Activated CD4-positive, alpha-beta T cell treated with anti-CD3 and anti-CD28 coated beads for 36 hours (primary cell): Measurements from ENCODE around the gene RTL10. TPM values are rescaled to one million over a fixed set of nuclear protein-coding genes. Genes with fewer than 3 reads are reported as not detected.

Experiments used
- ATAC-seq: fragments of 200-7000 bp; cut with Tn5 transposase; one replicate; pipeline ENCODE4 v1.10.0; 2021; ENCODE audit warnings: mild to moderate bottlenecking, moderate library complexity
- CTCF ChIA-PET: fragments of 350-600 bp; sonication (Branson Sonifier 250); formaldehyde crosslinking; loops from one replicate; lab custom pipeline; 2021; ENCODE audit warnings: antibody characterized with exemption; lab: Charles Lee
- POLR2A ChIA-PET: fragments of 350-600 bp; sonication (Branson Sonifier 250); formaldehyde crosslinking; loops from one replicate; lab custom pipeline; 2021; ENCODE audit warnings: antibody characterized with exemption, inconsistent platforms; lab: Charles Lee
- DNase-seq: peaks from one replicate; pipeline ENCODE4 v3.0.0-alpha.2; 2020
- H3K27ac Mint-ChIP-seq: one replicate; pipeline ENCODE4 v1.8.0; 2021; ENCODE audit warnings: mixed read lengths
- H3K27me3 Mint-ChIP-seq: one replicate; pipeline ENCODE4 v1.8.0; 2021; ENCODE audit warnings: mixed read lengths
- H3K36me3 Mint-ChIP-seq: one replicate; pipeline ENCODE4 v1.8.0; 2021; ENCODE audit warnings: low read depth, mixed read lengths
- H3K4me1 Mint-ChIP-seq: one replicate; pipeline ENCODE4 v1.8.0; 2021; ENCODE audit warnings: mixed read lengths
- H3K4me3 Mint-ChIP-seq: one replicate; pipeline ENCODE4 v1.8.0; 2021; ENCODE audit warnings: mild to moderate bottlenecking, moderate library complexity, mixed read lengths
- H3K9me3 Mint-ChIP-seq: one replicate; pipeline ENCODE4 v1.8.0; 2021; ENCODE audit warnings: low read depth, mixed read lengths
- intact Hi-C, 2 experiments: fragments of 100-400 bp; cut with DNase I in 1 of 2; cut with micrococcal nuclease in 1 of 2; formaldehyde crosslinking; loops; one replicate each; pipeline versions ENCODE4 v1.14.2 to v1.15.1; 2022 to 2024; cut with DNase I, micrococcal nuclease
- total RNA-seq, 2 experiments: library from RNA; stranded (reverse); gene quantifications; one replicate each; pipeline ENCODE4 v1.2.3, GENCODE V29; 2021

RTL10 gene
- total RNA-seq, 2 experiments from 2014 or later, result 14.9 to 15.6 TPM

DNA sequence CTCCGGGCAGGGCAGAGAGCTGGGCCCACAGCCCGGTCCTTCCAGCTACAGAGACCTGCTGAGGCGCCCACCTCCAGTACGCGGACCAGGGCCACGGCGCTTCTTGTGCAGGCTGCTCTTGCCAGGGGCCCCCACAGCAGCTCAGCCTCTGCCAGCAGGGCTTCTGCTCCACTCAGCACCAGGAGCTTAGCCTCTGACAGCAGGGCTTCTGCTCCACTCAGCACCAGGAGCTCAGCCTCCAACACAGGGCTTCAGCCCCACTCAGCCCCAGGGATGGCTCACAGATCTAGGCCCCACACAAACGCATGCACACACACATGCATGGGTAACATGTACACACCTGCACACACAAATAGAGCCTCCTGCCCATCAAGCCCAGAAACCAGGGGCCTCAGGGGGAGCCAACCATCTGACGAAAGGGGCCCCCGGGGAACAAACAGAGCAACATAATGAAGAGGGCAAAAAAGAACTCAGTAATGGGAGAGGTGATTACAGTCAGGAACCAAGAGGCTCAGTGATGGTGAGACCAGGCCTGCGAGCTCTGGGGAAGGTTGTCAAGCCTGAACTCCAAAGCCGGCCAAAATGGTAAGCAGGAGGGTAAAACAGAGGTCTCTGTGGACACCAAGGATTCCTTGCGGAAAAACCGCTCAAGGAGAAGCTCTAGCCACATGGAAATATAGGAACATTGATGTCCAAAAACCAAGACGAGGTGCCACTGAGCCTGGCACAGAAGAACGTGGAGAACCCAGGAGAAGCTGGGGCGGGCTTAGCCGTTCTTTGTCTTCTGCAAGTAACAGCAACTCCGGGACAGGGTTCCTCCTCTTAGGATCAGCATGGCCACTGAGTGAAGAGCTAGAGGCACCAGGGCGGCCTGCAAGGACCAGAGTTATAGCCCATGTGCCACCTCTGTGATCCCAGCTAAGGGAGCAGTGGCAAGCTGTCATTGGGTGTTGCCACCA lies 46.5 kb downstream of the RTL10 start:
- Mint-ChIP-seq H3K27me3 (no peaks in the 10 kb centered on the region), H3K4me3 (no peak overlapping the region), H3K9me3 (no peaks in the 10 kb centered on the region), H3K36me3 (peaks cover 6% of the 10 kb centered on the region), H3K27ac (no peak overlapping the region), H3K4me1 (no peaks in the 10 kb centered on the region)
- ChIA-PET POLR2A (no interaction called here), CTCF (interaction anchor here (1.3 kb wide), 1 partner anchor 78 kb away, joined by 3 read pairs; no protein-coding TSS in a partner anchor)
- intact Hi-C loops, result no loop called here
- no peak for DNase-seq
- ATAC-seq, result no peak

DNA sequence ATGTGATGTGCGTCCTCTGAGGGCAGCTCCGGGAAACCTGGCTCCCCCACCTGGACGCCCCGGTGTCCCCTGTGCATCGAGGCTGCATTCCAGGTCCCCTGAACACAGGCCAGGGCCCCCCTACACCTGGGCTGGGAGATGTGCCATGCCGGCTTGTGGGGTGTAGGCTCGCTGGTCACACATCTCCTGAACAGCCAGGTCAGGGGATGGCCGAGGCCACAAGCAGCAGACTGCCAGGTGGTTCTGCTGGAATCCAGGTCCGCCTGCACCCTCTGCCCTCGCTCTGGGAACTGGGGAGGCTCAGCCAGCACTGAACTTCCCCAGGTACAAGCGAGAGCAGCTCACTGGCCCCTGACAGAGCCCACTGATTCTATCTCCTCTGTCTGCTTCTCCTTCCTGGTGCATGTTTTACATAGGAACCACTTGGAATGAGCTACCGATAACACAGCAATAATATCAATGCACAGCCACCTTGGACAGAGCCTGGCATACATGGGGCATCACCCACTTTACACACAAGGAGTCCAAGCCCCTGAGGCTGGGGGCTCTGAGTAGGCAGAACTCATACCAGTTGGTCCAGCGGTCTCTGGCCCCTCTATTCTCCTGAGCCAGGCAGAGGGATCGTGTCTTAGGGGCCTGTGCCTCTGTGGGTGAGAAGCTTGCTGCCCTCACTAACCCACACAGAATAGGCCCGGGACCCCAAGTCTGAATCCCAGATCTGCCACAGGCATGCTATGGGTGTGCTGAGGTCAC lies 47.3 kb downstream of the RTL10 start:
- intact Hi-C loops, result no loop called here
- Mint-ChIP-seq H3K27me3 (no peaks in the 10 kb centered on the region), H3K9me3 (no peaks in the 10 kb centered on the region), H3K4me1 (no peaks in the 10 kb centered on the region), H3K36me3 (peaks cover 9% of the 10 kb centered on the region), H3K4me3 (no peak overlapping the region), H3K27ac (no peak overlapping the region)
- DNase-seq (no peak), ATAC-seq (no peak)
- POLR2A ChIA-PET, result no interaction called here
- CTCF ChIA-PET, result interaction anchor here (0.6 to 1.3 kb wide), 3 partner anchors 15 to 294 kb away, joined by 3 read pairs; no protein-coding TSS in a partner anchor

DNA sequence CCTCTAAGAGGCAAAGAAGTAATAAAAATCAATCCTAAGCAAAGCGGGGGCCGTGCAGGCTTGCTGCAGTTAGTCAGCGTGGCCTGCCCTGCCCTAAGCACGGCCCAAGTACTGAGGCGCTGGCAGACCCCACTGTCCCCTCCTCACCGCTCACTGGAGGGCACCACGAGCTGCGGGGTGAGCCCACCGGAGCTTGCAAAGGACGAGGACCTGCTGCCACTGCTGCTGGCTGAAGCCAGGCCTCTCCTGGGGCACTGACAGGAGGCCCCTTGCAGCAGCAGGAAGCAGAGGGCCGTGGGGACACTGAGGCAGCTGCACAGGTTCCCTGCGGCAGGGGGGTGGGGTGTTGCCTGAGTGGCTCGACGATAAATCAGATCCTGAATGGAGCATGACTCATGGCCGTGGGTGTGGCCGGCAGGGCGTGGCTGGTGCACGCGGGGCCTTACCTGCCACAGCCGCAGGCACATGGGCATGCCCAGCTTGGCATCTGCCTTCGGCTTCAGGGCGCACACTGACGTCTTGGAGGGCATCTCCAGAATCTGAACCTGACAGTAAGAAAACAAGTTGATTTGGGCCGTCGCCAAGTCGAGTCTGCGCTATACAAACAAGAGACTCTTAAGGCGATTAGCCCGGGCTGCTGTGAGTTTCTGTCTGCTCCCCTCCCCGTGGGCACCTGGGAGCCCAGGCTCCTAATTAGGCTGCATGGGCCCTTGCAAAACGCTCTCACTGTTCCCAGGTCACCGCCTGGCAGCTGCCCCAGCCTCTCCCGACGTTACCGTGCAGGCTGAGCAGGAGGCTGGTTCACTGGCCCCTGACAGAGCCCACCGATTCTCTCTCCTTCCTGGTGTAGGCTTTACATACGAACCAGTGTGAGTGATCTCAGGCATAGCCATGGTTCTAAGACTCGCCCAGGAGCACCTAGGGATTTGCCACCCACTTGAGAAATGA lies 48.2 kb downstream of the RTL10 start:
- Mint-ChIP-seq H3K36me3 (peaks cover 9% of the 10 kb centered on the region), H3K27me3 (no peaks in the 10 kb centered on the region), H3K9me3 (no peaks in the 10 kb centered on the region), H3K4me1 (no peaks in the 10 kb centered on the region), H3K4me3 (no peak overlapping the region), H3K27ac (no peak overlapping the region)
- POLR2A ChIA-PET, result no interaction called here
- DNase-seq (peak; percentile 14), ATAC-seq (no peak)
- CTCF ChIA-PET, result interaction anchor here (0.6 to 1.3 kb wide), 3 partner anchors 15 to 294 kb away, joined by 3 read pairs; no protein-coding TSS in a partner anchor
- intact Hi-C loops, result no loop called here

DNA sequence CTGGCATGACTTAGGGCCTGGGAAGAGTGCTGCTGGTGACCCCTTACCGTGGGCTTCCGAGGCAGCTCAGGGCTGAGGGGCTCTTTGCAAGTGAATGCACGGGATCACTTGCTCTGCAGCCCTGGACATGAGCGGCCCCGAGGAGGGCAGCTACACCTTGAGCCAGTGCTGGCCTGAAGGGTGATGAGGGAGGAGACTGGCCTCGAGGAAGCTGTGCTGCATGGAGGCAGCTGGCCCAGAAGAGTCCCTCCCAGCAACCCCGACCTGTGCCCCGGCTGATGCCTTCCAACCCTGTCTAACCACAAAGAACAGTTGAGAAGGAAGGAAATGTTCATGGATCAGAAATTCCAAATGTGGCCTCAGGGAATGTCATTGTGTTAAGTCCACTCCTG lies 48.9 kb downstream of the RTL10 start:
- Mint-ChIP-seq H3K27ac (no peak overlapping the region), H3K36me3 (peaks cover 6% of the 10 kb centered on the region), H3K4me1 (no peaks in the 10 kb centered on the region), H3K27me3 (no peaks in the 10 kb centered on the region), H3K4me3 (no peak overlapping the region), H3K9me3 (no peaks in the 10 kb centered on the region)
- ChIA-PET CTCF (no interaction called here), POLR2A (no interaction called here)
- ATAC-seq (no peak), DNase-seq (no peak)
- intact Hi-C loops, result no loop called here

Other genes starting within 250 kb of the RTL10 start
- 1 to 10 TPM in 1 of 2 experiments, under 1 TPM in 1; 0.94 to 1.5 TPM for gene SEPTIN5, start 140.4 kb downstream of the RTL10 start, total RNA-seq
- not detected for gene GP1BB, start 131.3 kb downstream of the RTL10 start, total RNA-seq
- gene TBX1, start 94.1 kb downstream of the RTL10 start, total RNA-seq, result not detected
- gene GNB1L, start within 50 bp of the RTL10 start, total RNA-seq, result 10 to 100 TPM in 1 of 2 experiments, 1 to 10 TPM in 1; 7.6 to 12.4 TPM
- gene COMT, start 86.9 kb upstream of the RTL10 start, total RNA-seq, result 10 to 100 TPM; 63.5 to 78.5 TPM
- gene TXNRD2, start 86.9 kb upstream of the RTL10 start, total RNA-seq, result 10 to 100 TPM; 24.1 to 25.3 TPM
- 1 to 10 TPM; 1.3 to 2.1 TPM for gene ARVCF, start 161.9 kb upstream of the RTL10 start, total RNA-seq
- 10 to 100 TPM; 20.3 to 22.8 TPM for gene TANGO2, start 166.2 kb upstream of the RTL10 start, total RNA-seq
- gene DGCR8, start 225.4 kb upstream of the RTL10 start, total RNA-seq, result 10 to 100 TPM; 31.8 to 32.3 TPM